GM21576 (cell line): ENCODE measurements around the gene ACVR1.

ENCODE experiments used
- ATAC-seq: cut with Tn5 transposase; IDR thresholded peaks from one replicate; pipeline ENCODE4 v1.9.1; 2021; ENCODE audit warnings: mild to moderate bottlenecking, moderate library complexity; ENCODE audit not compliant: unreplicated experiment

Gene ACVR1

GRCh38 chr2:157803476-157803875 lies 72.7 kb downstream of the ACVR1 start:
- no peak for ATAC-seq

- no peak for ATAC-seq
Measured at GRCh38 chr2:157800838-157801495, 75.2 kb downstream of the ACVR1 start.

- ATAC-seq = no peak
Measured at GRCh38 chr2:157793053-157793612, 83.0 kb downstream of the ACVR1 start.

GRCh38 chr2:157792335-157793052 lies 83.6 kb downstream of the ACVR1 start:
- ATAC-seq = no peak

GRCh38 chr2:157790780-157791179 lies 85.3 kb downstream of the ACVR1 start:
- no peak for ATAC-seq

DNA sequence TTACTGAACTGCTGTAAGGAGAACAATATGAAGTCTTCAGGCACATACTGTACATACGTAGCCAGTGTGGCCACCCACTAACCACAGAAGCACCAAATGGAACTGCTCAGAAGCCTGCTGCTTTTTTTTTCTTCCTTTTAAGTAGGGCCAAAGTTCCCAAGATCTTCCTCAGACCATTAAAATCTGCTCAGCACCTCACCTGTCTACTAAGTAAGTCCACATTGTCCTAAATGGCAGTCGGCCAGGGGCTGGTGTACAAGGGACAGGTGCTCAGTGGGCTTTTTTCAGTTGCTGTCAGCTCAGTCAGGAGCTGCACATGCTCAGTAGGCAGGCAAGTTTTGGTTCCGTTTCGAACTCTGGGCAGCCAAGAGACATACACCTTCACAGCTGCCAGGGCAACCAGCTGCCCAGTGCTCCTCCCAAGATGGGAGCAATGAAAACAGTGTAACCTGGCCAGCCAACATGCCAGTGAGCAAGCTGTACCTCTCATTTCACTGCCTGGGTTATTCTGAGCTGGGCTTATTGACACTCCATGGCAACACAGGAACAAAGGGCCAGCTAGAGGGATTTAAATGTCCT lies 86.1 kb downstream of the ACVR1 start:
- ATAC-seq = no peak

GRCh38 chr2:157789256-157789655 lies 86.9 kb downstream of the ACVR1 start:
- no peak for ATAC-seq

DNA sequence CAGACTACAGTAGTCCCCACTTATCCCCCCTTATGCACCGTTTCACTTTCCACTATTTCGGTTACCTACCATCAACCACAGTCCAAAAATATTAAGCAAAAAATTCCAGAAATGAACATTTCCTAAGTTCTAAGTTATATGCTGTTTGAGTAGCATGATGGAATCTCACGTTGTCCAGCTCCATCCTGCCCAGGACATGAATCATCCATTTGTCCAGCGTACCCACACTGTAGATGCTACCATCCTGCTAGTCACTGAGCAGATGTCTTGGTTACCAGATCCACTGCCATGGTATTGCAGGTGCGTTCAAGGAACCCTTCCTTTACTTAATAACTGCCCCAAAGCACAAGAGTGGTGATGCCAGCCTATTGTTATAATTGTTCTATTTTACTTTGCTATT lies 87.9 kb downstream of the ACVR1 start:
- ATAC-seq = no peak

- ATAC-seq = no peak
Measured at GRCh38 chr2:157787364-157787938, 88.7 kb downstream of the ACVR1 start.

DNA sequence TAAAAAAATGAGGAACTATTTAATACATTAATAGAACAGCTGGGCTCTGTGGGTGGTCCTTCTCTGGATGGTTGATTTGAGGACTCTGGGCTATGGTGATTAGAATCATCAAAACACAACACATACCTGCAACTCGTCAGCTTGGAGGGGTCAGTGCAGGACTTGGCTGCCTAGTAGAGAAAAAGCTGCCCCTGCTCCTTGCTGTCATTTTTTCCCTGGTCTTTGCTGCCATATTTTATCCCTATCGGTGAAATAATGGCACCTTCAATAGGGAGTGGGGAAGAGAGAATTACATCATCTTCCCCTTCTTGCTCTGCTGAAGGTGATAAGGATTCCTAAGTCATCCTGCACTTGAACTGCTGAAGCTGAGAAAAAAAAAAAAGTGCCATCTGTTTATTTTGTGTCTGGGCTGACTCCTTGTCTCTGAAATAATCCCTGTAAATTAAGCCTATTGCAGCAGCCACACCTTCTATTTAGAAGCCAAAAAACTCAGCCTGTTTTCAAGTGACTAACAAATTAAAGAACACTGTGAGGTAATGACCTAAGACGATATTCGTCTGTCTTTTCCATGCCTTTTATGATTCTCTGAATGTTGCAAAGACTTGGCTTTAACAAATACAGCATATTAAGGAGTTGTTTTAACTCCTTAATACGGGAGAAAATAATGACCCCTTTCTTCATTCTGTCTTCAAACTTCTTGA lies 89.3 kb downstream of the ACVR1 start:
- ATAC-seq = no peak

- ATAC-seq = no peak
Measured at GRCh38 chr2:157785866-157786662, 90.1 kb downstream of the ACVR1 start.

DNA sequence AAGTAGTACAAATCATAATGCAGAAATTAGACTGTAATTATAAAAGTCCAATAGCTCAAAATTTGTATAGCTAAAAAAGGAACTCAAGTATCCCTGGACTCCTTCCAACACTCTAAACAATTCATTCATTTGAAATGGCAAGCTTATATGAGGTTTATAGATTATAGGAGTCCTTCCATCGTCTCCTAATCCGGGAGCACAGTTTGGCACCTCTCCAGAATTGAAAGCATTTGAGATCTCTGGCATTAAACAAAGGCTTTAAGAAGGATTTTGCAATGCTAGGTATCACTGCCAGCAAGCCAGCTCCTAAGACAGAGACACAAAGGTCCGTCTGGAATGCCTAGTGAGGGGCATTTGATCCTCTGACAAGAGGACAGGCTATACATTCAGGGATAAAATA lies 90.9 kb downstream of the ACVR1 start:
- ATAC-seq = no peak

GRCh38 chr2:157784823-157785175 lies 91.3 kb downstream of the ACVR1 start:
- ATAC-seq = no peak

DNA sequence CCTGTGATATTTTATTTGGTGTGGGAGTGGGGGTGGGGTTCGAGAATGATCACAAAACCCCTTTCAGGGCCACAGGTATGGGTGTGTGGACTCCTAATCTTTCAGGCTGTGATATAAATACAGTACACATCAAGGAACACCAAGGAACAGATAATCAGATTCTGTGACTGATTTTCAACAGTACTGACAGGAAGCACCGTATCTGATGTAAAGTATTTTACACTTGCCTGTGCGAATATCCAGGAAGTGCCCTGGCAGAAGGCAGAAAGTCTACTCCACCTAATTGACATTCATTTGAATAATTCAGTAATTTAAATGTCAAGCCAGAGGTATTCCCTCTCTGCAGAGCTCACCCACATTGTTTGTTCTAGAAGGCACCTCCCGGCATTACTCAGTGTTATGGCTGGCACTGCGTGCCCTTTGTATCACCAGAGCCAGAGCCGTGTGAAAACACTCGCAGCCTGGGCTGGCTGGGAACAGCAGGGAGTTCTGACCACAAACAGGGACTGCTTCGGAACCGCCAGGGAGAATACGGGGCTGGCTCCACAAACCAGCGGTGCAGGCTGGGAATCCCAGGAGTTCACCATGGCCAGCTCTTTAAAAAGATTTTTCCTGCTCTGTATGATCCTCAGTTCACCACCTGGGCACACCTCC lies 91.8 kb downstream of the ACVR1 start:
- ATAC-seq = no peak

DNA sequence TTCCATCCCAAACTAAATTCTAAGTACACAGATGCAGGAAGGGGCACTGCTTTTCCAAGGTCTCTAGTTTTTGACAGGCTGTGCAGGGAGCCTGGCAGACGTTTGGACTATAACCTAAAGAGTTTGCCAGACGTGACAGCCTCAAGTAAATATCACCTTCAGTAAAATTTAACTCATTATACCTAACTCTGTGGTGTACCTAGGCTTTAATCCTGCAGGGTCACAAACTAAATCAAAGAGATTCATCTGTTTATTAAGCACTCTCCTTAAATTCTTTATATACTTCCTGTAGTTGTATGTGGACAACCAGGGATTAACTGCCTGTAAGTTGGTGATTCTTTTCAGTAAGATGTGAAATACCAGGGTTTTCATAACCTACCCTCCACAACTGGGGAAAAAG lies 92.9 kb downstream of the ACVR1 start:
- no peak for ATAC-seq

- ATAC-seq = no peak
Measured at GRCh38 chr2:157782057-157782845, 93.9 kb downstream of the ACVR1 start.

DNA sequence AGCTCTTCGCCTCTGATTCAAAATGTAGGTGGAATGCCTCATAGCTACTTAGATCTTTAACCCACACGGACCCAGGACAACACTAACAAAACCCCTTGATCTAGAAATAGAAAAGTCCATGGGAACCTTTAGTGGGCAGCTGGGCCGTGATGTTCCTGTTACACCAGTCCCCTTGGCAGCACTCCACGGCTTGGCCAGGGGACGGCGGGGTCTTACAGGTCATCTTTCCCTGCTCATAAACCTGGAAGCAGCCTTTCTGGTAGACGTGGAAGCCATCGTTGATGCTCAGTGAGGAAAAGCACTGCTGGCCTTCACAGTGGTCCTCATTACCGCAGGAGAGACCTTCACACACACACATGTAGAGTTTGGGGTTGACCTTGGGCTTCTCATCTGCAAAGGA lies 95.9 kb downstream of the ACVR1 start:
- no peak for ATAC-seq

- ATAC-seq = no peak
Measured at GRCh38 chr2:157779794-157780193, 96.3 kb downstream of the ACVR1 start.

DNA sequence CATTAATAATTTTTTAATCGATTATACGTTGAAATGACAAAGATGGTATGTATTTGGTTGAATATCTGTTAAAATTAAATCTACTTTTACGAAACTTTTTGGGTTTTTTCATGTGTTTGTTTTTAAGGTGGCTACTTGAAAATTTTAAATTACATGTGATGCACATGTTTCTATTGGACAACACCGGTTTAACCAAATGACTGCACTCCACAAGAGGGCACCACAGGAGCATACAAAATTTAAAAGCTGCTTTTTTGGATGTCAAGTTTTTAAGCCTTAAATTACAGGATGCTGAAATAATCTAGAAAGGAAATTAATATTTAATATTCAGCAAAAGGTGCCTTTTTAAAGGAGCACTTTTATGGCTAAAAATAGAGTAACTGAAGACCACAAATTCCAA lies 98.7 kb downstream of the ACVR1 start:
- ATAC-seq = no peak
